Adrenal gland (tissue), 5 donors: ENCODE results near the gene RIMKLA.

ENCODE experiments used
- POLR2A ChIP-seq, 2 donors: fragments of 450-650 bp; IDR thresholded peaks; one replicate each; pipeline ENCODE4 v1.6.1; 2017; ENCODE audit warnings: antibody characterized with exemption in 2 of 2, mild to moderate bottlenecking in 2 of 2, moderate library complexity in 1 of 2
- TF ChIP-seq, protein P1 (sequence below), 6 experiments: fragments of 450-650 bp in 4 of 6; fragments of 200-600 bp in 2 of 6; sonication (generic) in 1 of 6; IDR thresholded peaks; 1 replicate in 5 of 6; 2 replicates in 1 of 6; pipeline versions ENCODE4 v1.5.1 to v1.8.0; 2016 to 2021; ENCODE audit warnings: antibody characterized with exemption in 6 of 6, mild to moderate bottlenecking in 2 of 6, moderate library complexity in 1 of 6
- donor health status: DM: no; HTN: no; CAD: no.

GRCh38 chr1:42462828-42463763, 82.5 kb downstream of the RIMKLA start, which contains the start of gene CCDC30:
- TF ChIP-seq, protein P1, sequence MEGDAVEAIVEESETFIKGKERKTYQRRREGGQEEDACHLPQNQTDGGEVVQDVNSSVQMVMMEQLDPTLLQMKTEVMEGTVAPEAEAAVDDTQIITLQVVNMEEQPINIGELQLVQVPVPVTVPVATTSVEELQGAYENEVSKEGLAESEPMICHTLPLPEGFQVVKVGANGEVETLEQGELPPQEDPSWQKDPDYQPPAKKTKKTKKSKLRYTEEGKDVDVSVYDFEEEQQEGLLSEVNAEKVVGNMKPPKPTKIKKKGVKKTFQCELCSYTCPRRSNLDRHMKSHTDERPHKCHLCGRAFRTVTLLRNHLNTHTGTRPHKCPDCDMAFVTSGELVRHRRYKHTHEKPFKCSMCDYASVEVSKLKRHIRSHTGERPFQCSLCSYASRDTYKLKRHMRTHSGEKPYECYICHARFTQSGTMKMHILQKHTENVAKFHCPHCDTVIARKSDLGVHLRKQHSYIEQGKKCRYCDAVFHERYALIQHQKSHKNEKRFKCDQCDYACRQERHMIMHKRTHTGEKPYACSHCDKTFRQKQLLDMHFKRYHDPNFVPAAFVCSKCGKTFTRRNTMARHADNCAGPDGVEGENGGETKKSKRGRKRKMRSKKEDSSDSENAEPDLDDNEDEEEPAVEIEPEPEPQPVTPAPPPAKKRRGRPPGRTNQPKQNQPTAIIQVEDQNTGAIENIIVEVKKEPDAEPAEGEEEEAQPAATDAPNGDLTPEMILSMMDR (IDR thresholded peaks at IDR 0.05), result no peak
- TF ChIP-seq POLR2A (IDR thresholded peaks at IDR 0.05), result no peak
